Measurements from ENCODE around the gene BRSK1. TPM values are rescaled to one million over a fixed set of nuclear protein-coding genes. Genes with fewer than 3 reads are reported as not detected.

Gene BRSK1
- total and polyA plus RNA-seq, 2 of the 13 experiments (the other 11 are each of a cell fraction or from before 2014, with no cell fraction given) = 0.18 to 1.2 TPM

GRCh38 chr19:55299991-55300390, 16.2 kb downstream of the BRSK1 start (continued):
- no peak for TF ChIP-seq USF2 (IDR thresholded peaks at IDR 0.05; ENCODE audit: low read depth, low read length)
- TF ChIP-seq USF2 (CRISPR knock-in tag; IDR thresholded peaks at IDR 0.05; ENCODE audit: borderline replicate concordance) = no peak
- no peak for TF ChIP-seq SRSF1 (optimal IDR thresholded peaks at IDR 0.05; ENCODE audit: low read depth, low read length)
- TF ChIP-seq THAP7 (CRISPR knock-in tag; IDR thresholded peaks at IDR 0.05) = no peak
- no peak for TF ChIP-seq CAMTA2 (CRISPR knock-in tag; IDR thresholded peaks at IDR 0.05; ENCODE audit: borderline replicate concordance)
- TF ChIP-seq ATF7 (IDR thresholded peaks at IDR 0.05) = no peak
- no peak for TF ChIP-seq ATF7 (CRISPR knock-in tag; IDR thresholded peaks at IDR 0.05)
- no peak for TF ChIP-seq SATB2 (CRISPR knock-in tag; IDR thresholded peaks at IDR 0.05)

GRCh38 chr19:55300886-55301458, 17.2 kb downstream of the BRSK1 start:
- DNase-seq (ENCODE audit: low spot score) (no peak), ATAC-seq (peak; percentile 42; the same call in 2 of the 3 replicates), FAIRE-seq (no peak)
- H3K27ac ChIP-seq (ENCODE audit: extremely low read length, insufficient read depth, low read length) = no peak overlapping the region
- no TSS peak for BruUV-seq (replicated peaks)
- H3K4me3 ChIP-seq (replicated peaks in 1 of 3; ENCODE audit: insufficient read depth in 1 of 3, low read depth in 2 of 3, low read length in 3 of 3) = peak overlapping the region; percentile 55 to 75 (median 72)
- H3K9ac ChIP-seq (ENCODE audit: insufficient read depth, low read depth, low read length) = peak overlapping the region; percentile 50; the same call in 1 of the 2 replicates
- WGBS (ENCODE audit: low lambda C conversion rate) = 22% methylated on average over 15 of the region's 15 CpGs
- in situ Hi-C loops (cut with HindIII; ENCODE audit: extremely low pct_ligation_motif_present, low pct_unique_long_range_greater_than_20kb) (loop anchor here (5.0 kb wide), 1 partner anchor 116 kb away; no protein-coding TSS in a partner anchor), intact Hi-C loops (cut with micrococcal nuclease; ENCODE audit: unreplicated experiment) (loop anchor here (1.0 kb wide), 2 partner anchors 38 to 84 kb away; partner anchors contain the start of genes KMT5C and RPL28)
- H3K9me3 ChIP-seq (ENCODE audit: low read length) = no peaks in the 10 kb centered on the region
- H3K4me2 ChIP-seq (ENCODE audit: low read depth, low read length) = peak overlapping the region; percentile 96
- H3K4me1 ChIP-seq (ENCODE audit: insufficient read depth, low read length) = peaks cover 29% of the 10 kb centered on the region
- ChIA-PET CTCF (ENCODE audit: low intra/inter-chr PET ratio, low total read pairs) (interaction anchor here (1.2 to 1.8 kb wide), 2 partner anchors 39 to 117 kb away, joined by 3 to 9 read pairs; partner anchors contain the start of gene KMT5C), POLR2A (interaction anchor here (0.6 to 2.2 kb wide), 14 partner anchors 9 to 120 kb away, joined by 3 to 15 read pairs (median 5); partner anchors contain the start of genes HSPBP1, KMT5C, PPP6R1 and UBE2S)
- H3K36me3 ChIP-seq (replicated peaks in 1 of 2; ENCODE audit: control insufficient read depth in 1 of 2, insufficient read depth in 2 of 2, low read length in 2 of 2) = no peaks in the 10 kb centered on the region
- peak overlapping the region; percentile 54 for H2AFZ ChIP-seq (ENCODE audit: low read length)
- H4K20me1 ChIP-seq (ENCODE audit: insufficient read depth, low read length) = no peaks in the 10 kb centered on the region
- peaks cover 0 to 20% of the 10 kb centered on the region in 2 experiments; a peak in 2 of 5 replicates for H3K27me3 ChIP-seq (ENCODE audit: control insufficient read depth in 1 of 2, insufficient read depth in 2 of 2, low read length in 2 of 2)
- no peaks in the 10 kb centered on the region for H3K79me2 ChIP-seq (ENCODE audit: insufficient read depth, low read length)
- TF ChIP-seq ZNF33B (CRISPR knock-in tag; IDR thresholded peaks at IDR 0.05) = peak; percentile 9; the same call in 1 of the 2 replicates
- TF ChIP-seq ZNF432 (CRISPR knock-in tag; IDR thresholded peaks at IDR 0.05; ENCODE audit: borderline replicate concordance) = no peak
- no peak for TF ChIP-seq ZNF17 (CRISPR knock-in tag; IDR thresholded peaks at IDR 0.05)
- 0 out of 2 replicates have a peak, but pooled peaks have one; percentile 2 for TF ChIP-seq ZNF441 (CRISPR knock-in tag; IDR thresholded peaks at IDR 0.05; ENCODE audit: borderline replicate concordance)
- TF ChIP-seq ZNF740 (CRISPR knock-in tag; IDR thresholded peaks at IDR 0.05) = no peak
- 0 out of 2 replicates have a peak, but pooled peaks have one; percentile 13 for TF ChIP-seq HNF1B (CRISPR knock-in tag; IDR thresholded peaks at IDR 0.05)
- peak; percentile 66 for TF ChIP-seq ZNF501 (CRISPR knock-in tag; IDR thresholded peaks at IDR 0.05)
- TF ChIP-seq PHF8 (CRISPR knock-in tag; IDR thresholded peaks at IDR 0.05) = 0 out of 2 replicates have a peak, but pooled peaks have one; percentile 4
- peak; percentile 44; the same call in 1 of the 2 replicates for TF ChIP-seq ZNF572 (CRISPR knock-in tag; IDR thresholded peaks at IDR 0.05)
- TF ChIP-seq ZNF30 (CRISPR knock-in tag; IDR thresholded peaks at IDR 0.05) = no peak
- TF ChIP-seq SRY (CRISPR knock-in tag; IDR thresholded peaks at IDR 0.05) = 0 out of 2 replicates have a peak, but pooled peaks have one; percentile 35
